ENCODE measurements around the gene SDE2.

DNA sequence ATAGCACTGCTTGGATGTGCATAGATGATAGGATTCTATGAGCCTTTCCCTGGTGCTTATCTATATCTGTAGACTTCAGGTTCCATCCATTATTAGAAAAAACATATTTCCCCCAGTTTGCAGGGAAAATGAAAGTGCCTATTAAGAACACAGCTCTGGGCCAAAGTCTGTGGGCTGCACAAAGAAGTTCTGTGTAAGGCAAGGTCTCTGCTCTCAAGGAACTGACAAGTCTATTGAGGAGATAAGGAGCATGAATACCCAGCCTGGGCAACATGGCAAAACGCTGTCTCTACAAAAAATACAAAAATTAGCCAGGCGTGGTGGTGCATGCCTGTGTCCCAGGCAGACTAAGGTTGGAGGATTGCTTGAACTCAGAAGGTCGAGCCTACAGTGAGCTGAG is 22.3 kb upstream of the SDE2 start:
- TF ChIP-seq, protein P1, sequence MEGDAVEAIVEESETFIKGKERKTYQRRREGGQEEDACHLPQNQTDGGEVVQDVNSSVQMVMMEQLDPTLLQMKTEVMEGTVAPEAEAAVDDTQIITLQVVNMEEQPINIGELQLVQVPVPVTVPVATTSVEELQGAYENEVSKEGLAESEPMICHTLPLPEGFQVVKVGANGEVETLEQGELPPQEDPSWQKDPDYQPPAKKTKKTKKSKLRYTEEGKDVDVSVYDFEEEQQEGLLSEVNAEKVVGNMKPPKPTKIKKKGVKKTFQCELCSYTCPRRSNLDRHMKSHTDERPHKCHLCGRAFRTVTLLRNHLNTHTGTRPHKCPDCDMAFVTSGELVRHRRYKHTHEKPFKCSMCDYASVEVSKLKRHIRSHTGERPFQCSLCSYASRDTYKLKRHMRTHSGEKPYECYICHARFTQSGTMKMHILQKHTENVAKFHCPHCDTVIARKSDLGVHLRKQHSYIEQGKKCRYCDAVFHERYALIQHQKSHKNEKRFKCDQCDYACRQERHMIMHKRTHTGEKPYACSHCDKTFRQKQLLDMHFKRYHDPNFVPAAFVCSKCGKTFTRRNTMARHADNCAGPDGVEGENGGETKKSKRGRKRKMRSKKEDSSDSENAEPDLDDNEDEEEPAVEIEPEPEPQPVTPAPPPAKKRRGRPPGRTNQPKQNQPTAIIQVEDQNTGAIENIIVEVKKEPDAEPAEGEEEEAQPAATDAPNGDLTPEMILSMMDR (conservative IDR thresholded peaks at IDR 0.05 in 1 of 2, IDR thresholded peaks at IDR 0.05 in 1 of 2; ENCODE audit: extremely low read depth in 1 of 2, insufficient read depth in 1 of 2, low read depth in 1 of 2, low read length in 2 of 2), result no peak
- TF ChIP-seq EZH2 (IDR thresholded peaks at IDR 0.05; ENCODE audit: borderline replicate concordance, low read length), result no peak

All from mammary epithelial cell (primary cell).